WTC11 (cell line): Measurements from ENCODE around the gene CLN5. TPM values are rescaled to one million over a fixed set of nuclear protein-coding genes. Genes with fewer than 3 reads are reported as not detected.

ENCODE experiments used
- ATAC-seq: fragments of 200-7000 bp; cut with Tn5 transposase; 2 replicates; pipeline ENCODE4 v1.10.0; 2021; ENCODE audit warnings: mild to moderate bottlenecking, moderate library complexity
- CTCF ChIA-PET: fragments of 300-600 bp; sonication (Branson Sonifier 250); formaldehyde crosslinking; loops from one replicate; lab custom pipeline; 2021; ENCODE audit warnings: antibody characterized with exemption; lab: Charles Lee
- POLR2A ChIA-PET: fragments of 350-600 bp; sonication (Branson Sonifier 250); formaldehyde crosslinking; loops from one replicate; lab custom pipeline; 2021; ENCODE audit warnings: antibody characterized with exemption; lab: Charles Lee
- DNase-seq: peaks from one replicate; pipeline ENCODE4 v3.0.0; 2021; ENCODE audit warnings: low spot score
- H3K27ac Mint-ChIP-seq: 2 replicates; pipeline ENCODE4 v1.8.0; 2021; ENCODE audit warnings: mixed read lengths
- H3K27me3 Mint-ChIP-seq: 2 replicates; pipeline ENCODE4 v1.8.0; 2021; ENCODE audit warnings: low read depth, mild to moderate bottlenecking, moderate library complexity, mixed read lengths
- H3K36me3 Mint-ChIP-seq: 2 replicates; pipeline ENCODE4 v1.8.0; 2021; ENCODE audit warnings: mixed read lengths
- H3K4me1 Mint-ChIP-seq: 2 replicates; pipeline ENCODE4 v1.8.0; 2022; ENCODE audit warnings: mixed read lengths
- H3K4me3 Mint-ChIP-seq: 2 replicates; pipeline ENCODE4 v1.8.0; 2021; ENCODE audit warnings: mild to moderate bottlenecking, moderate library complexity, mixed read lengths
- H3K9me3 Mint-ChIP-seq: 2 replicates; pipeline ENCODE4 v1.8.0; 2021; ENCODE audit warnings: mixed read lengths
- E2F1 ChIP-seq: sonication (generic); formaldehyde crosslinking; IDR thresholded peaks from 2 replicates; pipeline ENCODE4 v1.8.0; 2022; ENCODE audit warnings: mild to moderate bottlenecking, missing genetic modification reagents
- E2F4 ChIP-seq: sonication (generic); formaldehyde crosslinking; IDR thresholded peaks from 2 replicates; pipeline ENCODE4 v1.8.1; 2022; ENCODE audit warnings: low read depth, mild to moderate bottlenecking, moderate library complexity, missing genetic modification reagents, borderline replicate concordance
- E2F5 ChIP-seq: sonication (generic); formaldehyde crosslinking; IDR thresholded peaks from 2 replicates; pipeline ENCODE4 v1.8.1; 2022; ENCODE audit warnings: mild to moderate bottlenecking, moderate library complexity, missing genetic modification reagents
- FOXK1 ChIP-seq: sonication (generic); formaldehyde crosslinking; IDR thresholded peaks from 2 replicates; pipeline ENCODE4 v1.8.0; 2022; ENCODE audit warnings: mild to moderate bottlenecking, moderate library complexity, missing genetic modification reagents
- IRF1 ChIP-seq: sonication (generic); formaldehyde crosslinking; IDR thresholded peaks from 2 replicates; pipeline ENCODE4 v1.8.0; 2023; ENCODE audit warnings: missing genetic modification reagents
- KAT7 ChIP-seq: sonication (generic); formaldehyde crosslinking; IDR thresholded peaks from 2 replicates; pipeline ENCODE4 v1.8.1; 2023; ENCODE audit warnings: missing genetic modification reagents, mild to moderate bottlenecking, borderline replicate concordance
- NR1H2 ChIP-seq: sonication (generic); formaldehyde crosslinking; IDR thresholded peaks from 2 replicates; pipeline ENCODE4 v1.9.0; 2021; ENCODE audit warnings: mild to moderate bottlenecking, moderate library complexity, missing genetic modification reagents
- PRDM15 ChIP-seq: sonication (generic); formaldehyde crosslinking; IDR thresholded peaks from 2 replicates; pipeline ENCODE4 v1.8.0; 2022; ENCODE audit warnings: missing genetic modification reagents
- PREB ChIP-seq: sonication (generic); formaldehyde crosslinking; IDR thresholded peaks from 2 replicates; pipeline ENCODE4 v1.8.1; 2022; ENCODE audit warnings: mild to moderate bottlenecking, missing genetic modification reagents, moderate library complexity, borderline replicate concordance
- RELA ChIP-seq: sonication (generic); formaldehyde crosslinking; IDR thresholded peaks from 2 replicates; pipeline ENCODE4 v1.8.1; 2022; ENCODE audit warnings: missing genetic modification reagents, mild to moderate bottlenecking, borderline replicate concordance
- SMAD3 ChIP-seq: sonication (generic); formaldehyde crosslinking; IDR thresholded peaks from 2 replicates; pipeline ENCODE4 v1.8.0; 2022; ENCODE audit warnings: missing genetic modification reagents, mild to moderate bottlenecking, borderline replicate concordance
- TP53 ChIP-seq: sonication (generic); formaldehyde crosslinking; IDR thresholded peaks from 2 replicates; pipeline ENCODE4 v1.8.1; 2023; ENCODE audit warnings: mild to moderate bottlenecking, missing genetic modification reagents
- USF1 ChIP-seq: sonication (generic); formaldehyde crosslinking; IDR thresholded peaks from 2 replicates; pipeline ENCODE4 v1.8.0; 2022; ENCODE audit warnings: mild to moderate bottlenecking, missing genetic modification reagents
- ZNF232 ChIP-seq: sonication (generic); formaldehyde crosslinking; IDR thresholded peaks from 2 replicates; pipeline ENCODE4 v1.8.0; 2022; ENCODE audit warnings: mild to moderate bottlenecking, missing genetic modification reagents
- ZNF416 ChIP-seq: fragments of 250-450 bp; sonication (Bioruptor Pico); IDR thresholded peaks from 2 replicates; pipeline ENCODE4 v1.9.0; 2021; ENCODE audit warnings: mild to moderate bottlenecking, inconsistent platforms
- ZNF423 ChIP-seq: fragments of 250-450 bp; sonication (Bioruptor Pico); IDR thresholded peaks from 2 replicates; pipeline ENCODE4 v2.1.2; 2022; ENCODE audit warnings: mild to moderate bottlenecking, moderate library complexity
- ZNF512 ChIP-seq: sonication (generic); formaldehyde crosslinking; IDR thresholded peaks from 2 replicates; pipeline ENCODE4 v1.8.1; 2022; ENCODE audit warnings: missing genetic modification reagents, borderline replicate concordance
- ZSCAN18 ChIP-seq: fragments of 250-450 bp; sonication (Bioruptor Pico); IDR thresholded peaks from 2 replicates; pipeline ENCODE4 v2.1.2; 2022; ENCODE audit warnings: mild to moderate bottlenecking, moderate library complexity
- total RNA-seq: library from RNA; stranded (reverse); gene quantifications from 3 replicates; pipeline ENCODE4 v1.2.3, GENCODE V29; 2021

CLN5 gene
- total RNA-seq, 1 experiment from 2014 or later = 9.2 TPM

- no peak for TF ChIP-seq USF1 (CRISPR knock-in tag)
- no peak for TF ChIP-seq TP53
These were observed 47.4 kb upstream of the CLN5 start (continued) for GRCh38 chr13:76944456-76944855.

- Mint-ChIP-seq H3K9me3 (peaks cover 8% of the 10 kb centered on the region), H3K4me1 (no peaks in the 10 kb centered on the region), H3K27ac (no peak within 1 kb of the TSS), H3K4me3 (no peak within 1 kb of the TSS)
- no peak for DNase-seq
- POLR2A ChIA-PET = no interaction called here
- TF ChIP-seq RELA (CRISPR knock-in tag) (no peak), PREB (no peak), E2F4 (CRISPR knock-in tag) (no peak), ZSCAN18 (no peak), PRDM15 (CRISPR knock-in tag) (no peak), E2F5 (no peak), FOXK1 (CRISPR knock-in tag) (no peak), ZNF232 (CRISPR knock-in tag) (no peak), ZNF423 (CRISPR knock-in tag) (no peak), KAT7 (no peak), E2F1 (CRISPR knock-in tag) (no peak), SMAD3 (no peak), IRF1 (CRISPR knock-in tag) (no peak), ZNF512 (no peak), ZNF416 (CRISPR knock-in tag) (no peak), NR1H2 (CRISPR knock-in tag) (no peak)
- TF ChIP-seq, all 79 proteins: peak for 0
- ATAC-seq = no peak
- CTCF ChIA-PET = interaction anchor here (0.7 kb wide), 1 partner anchor 1331 kb away, joined by 4 read pairs; no protein-coding TSS in a partner anchor
- Mint-ChIP-seq H3K27me3 (no peaks in the 10 kb centered on the region; the same call in 1 of the 2 replicates), H3K36me3 (no peaks in the 10 kb centered on the region)
These were observed 43.7 kb upstream of the CLN5 start, which contains the start of gene ACOD1 for GRCh38 chr13:76948149-76948548. TSS of gene ACOD1 (plus strand) at chr13:76948511. CDS start at chr13:76948559, 48 bp downstream.
